ENCODE results near the gene FER.

Gene FER

GRCh38 chr5:109028608-109029299 is 281.1 kb downstream of the FER start:
- TF ChIP-seq GABPA (IDR thresholded peaks at IDR 0.05; ENCODE audit: low read depth) (no peak), REST (IDR thresholded peaks at IDR 0.05; ENCODE audit: insufficient replicate concordance, low read depth) (no peak), CTCF (IDR thresholded peaks at IDR 0.05; ENCODE audit: insufficient read depth, low read length) (no peak), POLR2AphosphoS5 (IDR thresholded peaks at IDR 0.05; ENCODE audit: low read depth) (no peak), SPI1 (IDR thresholded peaks at IDR 0.05; ENCODE audit: borderline replicate concordance, low read depth) (no peak)
- DNase-seq (ENCODE audit: low read depth in 1 of 2, low spot score in 1 of 2): no peak
- H3K27me3 ChIP-seq (ENCODE audit: insufficient read depth, poor library complexity, severe bottlenecking): no peaks in the 10 kb centered on the region
- no peak overlapping the region for H3K4me3 ChIP-seq (replicated peaks; ENCODE audit: insufficient read depth, low read length)
- H3K27ac ChIP-seq (replicated peaks): no peak overlapping the region

- Histone ChIP-seq H3K4me3 (replicated peaks; ENCODE audit: insufficient read depth, low read length) (no peak overlapping the region), H3K27ac (replicated peaks) (no peak overlapping the region), H3K27me3 (ENCODE audit: insufficient read depth, poor library complexity, severe bottlenecking) (no peaks in the 10 kb centered on the region)
- no peak for DNase-seq (ENCODE audit: low read depth in 1 of 2, low spot score in 1 of 2)
- TF ChIP-seq CTCF (IDR thresholded peaks at IDR 0.05; ENCODE audit: insufficient read depth, low read length) (no peak), GABPA (IDR thresholded peaks at IDR 0.05; ENCODE audit: low read depth) (no peak), REST (IDR thresholded peaks at IDR 0.05; ENCODE audit: insufficient replicate concordance, low read depth) (no peak)
Observed at GRCh38 chr5:109029847-109030246, 282.1 kb downstream of the FER start.

- DNase-seq (ENCODE audit: low read depth in 1 of 2, low spot score in 1 of 2): no peak
- no peak for TF ChIP-seq CTCF (IDR thresholded peaks at IDR 0.05; ENCODE audit: insufficient read depth, low read length)
- no peak for TF ChIP-seq SPI1 (IDR thresholded peaks at IDR 0.05; ENCODE audit: borderline replicate concordance, low read depth)
- TF ChIP-seq POLR2AphosphoS5 (IDR thresholded peaks at IDR 0.05; ENCODE audit: low read depth): no peak
- TF ChIP-seq REST (IDR thresholded peaks at IDR 0.05; ENCODE audit: insufficient replicate concordance, low read depth): no peak
- TF ChIP-seq GABPA (IDR thresholded peaks at IDR 0.05; ENCODE audit: low read depth): no peak
- Histone ChIP-seq H3K4me3 (replicated peaks; ENCODE audit: insufficient read depth, low read length) (no peak overlapping the region), H3K27ac (replicated peaks) (no peak overlapping the region), H3K27me3 (ENCODE audit: insufficient read depth, poor library complexity, severe bottlenecking) (no peaks in the 10 kb centered on the region)
Observed at GRCh38 chr5:109030360-109031143, 282.9 kb downstream of the FER start.

All from HL-60 (cell line).